DND-41 (cell line): ENCODE results near the gene STPG4.

Source experiments
- ATAC-seq: fragments of 200-7000 bp; cut with Tn5 transposase; 3 replicates; pipeline ENCODE4 v1.9.1; 2021; ENCODE audit warnings: low read depth; ENCODE audit not compliant: insufficient read depth
- DNase-seq: peaks from one replicate; pipeline ENCODE4 v3.0.0-alpha.2; 2020
- H2AFZ ChIP-seq: 2 replicates; pipeline ENCODE4 v1.6.0; 2012; ENCODE audit warnings: low read depth, low read length
- H3K27ac ChIP-seq: 2 replicates; pipeline ENCODE4 v1.5.1; 2012; ENCODE audit warnings: low read length, inconsistent platforms
- H3K27me3 ChIP-seq: fragments of 200-600 bp; sonication (generic); 2 replicates; pipeline ENCODE4 v1.6.0; 2012; ENCODE audit warnings: low read length, mild to moderate bottlenecking, inconsistent platforms; ENCODE audit not compliant: insufficient read depth, poor library complexity
- H3K36me3 ChIP-seq: 2 replicates; pipeline ENCODE4 v1.5.1; 2012; ENCODE audit warnings: low read length, inconsistent platforms; ENCODE audit not compliant: insufficient read depth
- H3K4me1 ChIP-seq: 2 replicates; pipeline ENCODE4 v1.5.1; 2012; ENCODE audit warnings: mild to moderate bottlenecking, low read length; ENCODE audit not compliant: insufficient read depth
- H3K4me2 ChIP-seq: 2 replicates; pipeline ENCODE4 v1.6.0; 2012; ENCODE audit warnings: mild to moderate bottlenecking, moderate library complexity, low read length, inconsistent platforms; ENCODE audit not compliant: insufficient read depth
- H3K4me3 ChIP-seq, 2 experiments: fragments of 200-600 bp in 1 of 2; shearing (Covaris generic) in 1 of 2; 2 replicates each; pipeline ENCODE4 v1.5.1; 2012 to 2016; ENCODE audit warnings: inconsistent platforms in 2 of 2, low read length in 2 of 2, mild to moderate bottlenecking in 2 of 2, low read depth in 1 of 2, moderate library complexity in 1 of 2
- H3K79me2 ChIP-seq: 2 replicates; pipeline ENCODE4 v1.6.0; 2012; ENCODE audit warnings: low read length, inconsistent platforms; ENCODE audit not compliant: insufficient read depth
- H3K9ac ChIP-seq: 2 replicates; pipeline ENCODE4 v1.6.0; 2012; ENCODE audit warnings: low read depth, mild to moderate bottlenecking, inconsistent platforms, low read length, moderate library complexity
- H3K9me3 ChIP-seq: 2 replicates; pipeline ENCODE4 v1.5.1; 2012; ENCODE audit warnings: low read length, moderate library complexity, mild to moderate bottlenecking, inconsistent platforms; ENCODE audit not compliant: insufficient read depth, severe bottlenecking
- H4K20me1 ChIP-seq: 2 replicates; pipeline ENCODE4 v1.6.0; 2012; ENCODE audit warnings: low read length; ENCODE audit not compliant: insufficient read depth
- EZH2 ChIP-seq: IDR thresholded peaks from 3 replicates; pipeline ENCODE4 v1.6.1; 2012; ENCODE audit warnings: borderline replicate concordance, low read depth, mild to moderate bottlenecking, moderate library complexity, low read length, inconsistent platforms; ENCODE audit not compliant: severe bottlenecking
- TF ChIP-seq, protein P1 (sequence below): IDR thresholded peaks from 2 replicates; pipeline ENCODE4 v1.5.1; 2012; ENCODE audit warnings: borderline replicate concordance, low read length, moderate library complexity, mild to moderate bottlenecking; ENCODE audit not compliant: poor library complexity, severe bottlenecking; ENCODE audit errors: extremely low read depth

The STPG4 gene

DNA sequence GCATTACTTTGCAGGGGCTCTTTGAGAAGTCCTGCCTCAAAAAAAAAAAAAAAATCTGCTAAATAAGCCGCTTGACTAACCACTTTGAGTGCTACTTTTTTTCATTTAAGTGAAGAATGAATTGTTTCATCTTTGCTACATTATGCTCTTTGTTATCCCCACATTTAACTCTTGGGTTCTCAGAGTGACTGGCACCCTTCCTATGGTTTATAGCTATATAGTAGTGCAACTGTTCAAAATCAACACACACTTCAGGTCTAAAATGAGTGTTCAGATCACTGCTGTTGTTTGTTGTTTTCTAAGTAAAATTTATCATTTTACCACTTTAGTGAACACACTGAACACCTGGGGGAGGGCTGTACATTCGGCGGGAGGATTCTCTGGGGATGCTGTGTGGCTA, 13.6 kb downstream of the STPG4 start:
- Histone ChIP-seq H4K20me1 (no peaks in the 10 kb centered on the region), H3K9ac (no peak overlapping the region), H3K4me2 (no peak overlapping the region), H3K36me3 (no peaks in the 10 kb centered on the region), H3K9me3 (no peaks in the 10 kb centered on the region), H3K27me3 (no peaks in the 10 kb centered on the region), H3K4me3 (no peak overlapping the region), H3K4me1 (no peaks in the 10 kb centered on the region), H3K79me2 (no peaks in the 10 kb centered on the region), H2AFZ (no peak overlapping the region), H3K27ac (no peak overlapping the region)
- ATAC-seq (no peak), DNase-seq (no peak)
- no peak for TF ChIP-seq EZH2
- TF ChIP-seq, protein P1, sequence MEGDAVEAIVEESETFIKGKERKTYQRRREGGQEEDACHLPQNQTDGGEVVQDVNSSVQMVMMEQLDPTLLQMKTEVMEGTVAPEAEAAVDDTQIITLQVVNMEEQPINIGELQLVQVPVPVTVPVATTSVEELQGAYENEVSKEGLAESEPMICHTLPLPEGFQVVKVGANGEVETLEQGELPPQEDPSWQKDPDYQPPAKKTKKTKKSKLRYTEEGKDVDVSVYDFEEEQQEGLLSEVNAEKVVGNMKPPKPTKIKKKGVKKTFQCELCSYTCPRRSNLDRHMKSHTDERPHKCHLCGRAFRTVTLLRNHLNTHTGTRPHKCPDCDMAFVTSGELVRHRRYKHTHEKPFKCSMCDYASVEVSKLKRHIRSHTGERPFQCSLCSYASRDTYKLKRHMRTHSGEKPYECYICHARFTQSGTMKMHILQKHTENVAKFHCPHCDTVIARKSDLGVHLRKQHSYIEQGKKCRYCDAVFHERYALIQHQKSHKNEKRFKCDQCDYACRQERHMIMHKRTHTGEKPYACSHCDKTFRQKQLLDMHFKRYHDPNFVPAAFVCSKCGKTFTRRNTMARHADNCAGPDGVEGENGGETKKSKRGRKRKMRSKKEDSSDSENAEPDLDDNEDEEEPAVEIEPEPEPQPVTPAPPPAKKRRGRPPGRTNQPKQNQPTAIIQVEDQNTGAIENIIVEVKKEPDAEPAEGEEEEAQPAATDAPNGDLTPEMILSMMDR: no peak

DNA sequence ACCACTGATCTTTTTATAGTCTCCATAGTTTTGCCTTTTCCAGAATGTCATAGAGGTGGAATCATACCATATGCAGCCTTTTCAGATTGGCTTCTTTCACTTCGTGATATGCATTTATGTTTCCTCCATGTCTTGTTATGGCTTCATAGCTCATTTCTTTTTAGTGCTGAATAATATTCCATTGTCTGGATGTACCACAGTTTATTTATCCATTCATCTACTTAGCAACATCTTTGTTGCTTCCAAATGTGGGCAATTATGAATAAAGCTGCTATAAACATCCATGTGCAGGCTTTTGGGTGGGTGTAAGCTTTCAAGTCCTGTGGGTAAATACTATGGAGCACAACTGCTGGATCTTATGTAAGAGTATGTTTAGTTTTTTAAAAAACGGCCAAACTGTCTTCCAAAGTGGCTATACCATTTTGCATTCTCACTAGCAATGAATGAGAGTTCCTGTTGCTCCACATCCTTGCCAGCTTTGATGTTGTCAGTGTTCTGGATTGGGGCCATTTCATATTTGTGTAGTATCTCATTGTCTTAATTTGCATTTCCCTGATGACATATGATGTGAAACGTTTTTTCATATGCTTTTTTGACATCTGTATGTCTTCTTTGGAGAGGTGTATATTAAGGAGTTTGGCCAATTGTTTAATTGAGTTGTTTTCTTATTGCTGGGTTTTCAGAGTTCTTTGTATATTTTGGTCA, 20.6 kb downstream of the STPG4 start:
- H3K27me3 ChIP-seq: no peaks in the 10 kb centered on the region
- no peak for DNase-seq
- H3K4me2 ChIP-seq: no peak overlapping the region
- H2AFZ ChIP-seq: no peak overlapping the region
- H3K9me3 ChIP-seq: no peaks in the 10 kb centered on the region
- no peak overlapping the region for H3K27ac ChIP-seq
- H3K9ac ChIP-seq: no peak overlapping the region
- no peak for ATAC-seq
- no peaks in the 10 kb centered on the region for H3K4me1 ChIP-seq
- no peaks in the 10 kb centered on the region for H3K79me2 ChIP-seq
- H3K36me3 ChIP-seq: no peaks in the 10 kb centered on the region
- H4K20me1 ChIP-seq: no peaks in the 10 kb centered on the region
- H3K4me3 ChIP-seq: no peak overlapping the region
- no peak for TF ChIP-seq EZH2
- TF ChIP-seq, protein P1: no peak

DNA sequence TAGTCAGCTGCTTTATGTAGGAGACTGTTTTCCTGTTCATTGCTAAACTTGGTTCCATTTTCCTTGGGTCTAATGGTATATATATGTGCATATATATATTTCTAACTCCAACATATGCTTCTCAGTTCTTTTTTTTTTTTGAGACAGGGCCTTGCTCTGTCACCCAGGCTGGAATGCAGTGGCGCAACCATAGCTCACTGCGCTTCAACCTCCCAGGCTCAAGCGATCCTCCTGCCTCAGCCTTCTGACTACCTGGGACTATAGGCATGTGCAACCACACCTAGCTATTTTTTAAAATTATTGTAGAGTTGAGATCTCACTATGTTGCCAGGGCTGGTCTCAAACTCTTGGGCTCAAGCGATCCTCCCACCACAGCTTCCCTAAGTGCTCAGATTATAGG, 22.1 kb downstream of the STPG4 start:
- Histone ChIP-seq H3K4me3 (no peak overlapping the region), H3K36me3 (no peaks in the 10 kb centered on the region), H4K20me1 (no peaks in the 10 kb centered on the region), H3K27me3 (no peaks in the 10 kb centered on the region), H3K27ac (no peak overlapping the region), H3K9ac (no peak overlapping the region), H3K4me2 (no peak overlapping the region), H3K9me3 (no peaks in the 10 kb centered on the region), H2AFZ (no peak overlapping the region), H3K4me1 (no peaks in the 10 kb centered on the region), H3K79me2 (no peaks in the 10 kb centered on the region)
- TF ChIP-seq, protein P1: no peak
- no peak for TF ChIP-seq EZH2
- DNase-seq (no peak), ATAC-seq (no peak)
